GM19468 (cell line): ENCODE results near the gene COL20A1.

Experiments used
- ATAC-seq: cut with Tn5 transposase; IDR thresholded peaks from one replicate; pipeline ENCODE4 v1.9.1; 2021; ENCODE audit warnings: mild to moderate bottlenecking, moderate library complexity, moderate number of reproducible peaks; ENCODE audit not compliant: unreplicated experiment; ENCODE audit errors: extremely low read depth

COL20A1 gene

GRCh38 chr20:63317061-63317460, 24.1 kb downstream of the COL20A1 start:
- no peak for ATAC-seq

- ATAC-seq: no peak
These were observed 24.8 kb downstream of the COL20A1 start for GRCh38 chr20:63317601-63318291.

GRCh38 chr20:63318391-63319163, 25.6 kb downstream of the COL20A1 start:
- ATAC-seq: no peak

GRCh38 chr20:63319164-63320040, 26.4 kb downstream of the COL20A1 start:
- ATAC-seq: no peak

- ATAC-seq: no peak
These were observed 27.1 kb downstream of the COL20A1 start for GRCh38 chr20:63320041-63320511.

- no peak for ATAC-seq
These were observed 27.7 kb downstream of the COL20A1 start for GRCh38 chr20:63320616-63321147.

- no peak for ATAC-seq
These were observed 28.3 kb downstream of the COL20A1 start for GRCh38 chr20:63321148-63321831.

- ATAC-seq: no peak
These were observed 29.4 kb downstream of the COL20A1 start for GRCh38 chr20:63322146-63322932.

GRCh38 chr20:63322933-63323273, 29.9 kb downstream of the COL20A1 start:
- ATAC-seq: no peak

- ATAC-seq: no peak
These were observed 30.5 kb downstream of the COL20A1 start for GRCh38 chr20:63323357-63323981.

- ATAC-seq: no peak
These were observed 32.1 kb downstream of the COL20A1 start for GRCh38 chr20:63325021-63325471.

GRCh38 chr20:63325554-63326313, 32.7 kb downstream of the COL20A1 start:
- no peak for ATAC-seq

GRCh38 chr20:63326314-63327230, 33.6 kb downstream of the COL20A1 start:
- ATAC-seq: no peak

GRCh38 chr20:63327231-63327745, 34.3 kb downstream of the COL20A1 start:
- no peak for ATAC-seq

GRCh38 chr20:63328026-63328700, 35.2 kb downstream of the COL20A1 start:
- no peak for ATAC-seq

- ATAC-seq: no peak
These were observed 35.8 kb downstream of the COL20A1 start for GRCh38 chr20:63328718-63329275.
